K562 (cell line): ENCODE results near the gene POLR3GL. TPM values are rescaled to one million over a fixed set of nuclear protein-coding genes. Genes with fewer than 3 reads are reported as not detected.
A peak's percentile ranks its signal among the peaks of the same experiment; 100 is the strongest.

Experiments used
- ASH1L ChIP-seq: fragments of 450-650 bp; IDR thresholded peaks from 2 replicates; pipeline ENCODE4 v1.6.1; 2018; ENCODE audit warnings: borderline replicate concordance, mild to moderate bottlenecking, low read depth; ENCODE audit not compliant: partially characterized antibody
- ATF6 ChIP-seq: sonication (generic); formaldehyde crosslinking; IDR thresholded peaks from 2 replicates; pipeline ENCODE4 v1.4.0; 2020; ENCODE audit warnings: mild to moderate bottlenecking, missing genetic modification reagents
- BCL6 ChIP-seq: fragments of 250-450 bp; sonication (Bioruptor Pico); IDR thresholded peaks from 2 replicates; pipeline ENCODE4 v1.4.0; 2020
- CC2D1A ChIP-seq: fragments of 450-650 bp; IDR thresholded peaks from 2 replicates; pipeline ENCODE4 v1.6.1; 2017; ENCODE audit warnings: mild to moderate bottlenecking
- CHD2 ChIP-seq: IDR thresholded peaks from 2 replicates; pipeline ENCODE4 v1.6.1; 2011; ENCODE audit warnings: low read depth, low read length
- ELF2 ChIP-seq: fragments of 250-450 bp; sonication (Bioruptor Pico); IDR thresholded peaks from 2 replicates; pipeline ENCODE4 v1.5.0; 2021; ENCODE audit warnings: mild to moderate bottlenecking
- FOXA3 ChIP-seq, 2 experiments: fragments of 450-650 bp in 1 of 2; sonication (generic) in 1 of 2; formaldehyde crosslinking; IDR thresholded peaks in 1 of 2; conservative IDR thresholded peaks in 1 of 2; 2 replicates each; pipeline versions ENCODE4 v1.4.0 to v1.8.0; 2020 to 2022; ENCODE audit warnings: mild to moderate bottlenecking in 2 of 2, missing genetic modification reagents in 1 of 2
- HDAC1 ChIP-seq, 2 experiments: fragments of 450-650 bp; IDR thresholded peaks; 2 replicates each; pipeline ENCODE4 v1.6.1; 2016 to 2017; ENCODE audit warnings: inconsistent platforms in 1 of 2, mild to moderate bottlenecking in 1 of 2, moderate library complexity in 1 of 2
- HNRNPUL1 ChIP-seq: fragments of 200-400 bp; formaldehyde crosslinking; IDR thresholded peaks from 2 replicates; pipeline ENCODE4 v1.6.1; 2017; ENCODE audit warnings: low read length
- LCOR ChIP-seq: sonication (generic); formaldehyde crosslinking; IDR thresholded peaks from 2 replicates; pipeline ENCODE4 v1.8.0; 2022; ENCODE audit warnings: mild to moderate bottlenecking, missing genetic modification reagents
- MBD1 ChIP-seq: fragments of 250-450 bp; sonication (Bioruptor Pico); IDR thresholded peaks from 2 replicates; pipeline ENCODE4 v1.8.0; 2022; ENCODE audit warnings: inconsistent platforms
- MLX ChIP-seq, 2 experiments: fragments of 450-650 bp in 1 of 2; sonication (generic) in 1 of 2; formaldehyde crosslinking; conservative IDR thresholded peaks; 2 replicates each; pipeline versions ENCODE4 v1.4.0 to v1.8.1; 2020 to 2022; ENCODE audit warnings: mild to moderate bottlenecking in 1 of 2, missing genetic modification reagents in 1 of 2
- RCOR1 ChIP-seq, 2 experiments: IDR thresholded peaks; 2 replicates each; pipeline ENCODE4 v1.6.1; 2012; ENCODE audit warnings: low read depth in 2 of 2, low read length in 2 of 2, borderline replicate concordance in 1 of 2, improper control_type of control experiment in 1 of 2
- SMAD3 ChIP-seq: fragments of 450-650 bp; formaldehyde crosslinking; conservative IDR thresholded peaks from 2 replicates; pipeline ENCODE4 v1.4.0; 2020; ENCODE audit warnings: mild to moderate bottlenecking
- SREBF2 ChIP-seq: sonication (generic); formaldehyde crosslinking; IDR thresholded peaks from 2 replicates; pipeline ENCODE4 v1.4.0; 2020; ENCODE audit warnings: mild to moderate bottlenecking, missing genetic modification reagents
- ZNF512 ChIP-seq: IDR thresholded peaks from 2 replicates; pipeline ENCODE4 v1.6.1; 2016; ENCODE audit warnings: missing genetic modification characterization, missing compliant biosample characterization
- ZNF589 ChIP-seq: fragments of 200-800 bp; sonication (Bioruptor generic); IDR thresholded peaks from 2 replicates; pipeline ENCODE4 v1.6.1; 2016; ENCODE audit warnings: low read depth, missing genetic modification characterization, missing compliant biosample characterization
- polyA plus RNA-seq, 8 experiments: library from polyadenylated mRNA; depleted of rRNA in 4 of 8; stranded (reverse) in 5 of 8; unstranded in 3 of 8; fragments of >200 nt; fragmentation: Nextera tagmentation in 2 of 8; fragmentation: Illumina TruSeq in 1 of 8; extraction: Ambion mirVana in 2 of 8; extraction: Trizol in 1 of 8; gene quantifications; 2 replicates each; pipeline versions ENCODE4 v1.2.1 to v1.2.3, GENCODE V29; 2011 to 2014; ENCODE audit warnings: inconsistent platforms in 1 of 8, missing spikeins in 1 of 8
- total RNA-seq, 7 experiments: library from RNA; depleted of rRNA in 6 of 7; stranded (reverse); fragments of >200 nt in 6 of 7; fragmentation: Illumina TruSeq in 2 of 7; extraction: Trizol in 2 of 7; gene quantifications; 2 replicates each; pipeline versions ENCODE4 v1.2.1 to v1.2.3, GENCODE V29; 2011 to 2021; ENCODE audit warnings: low replicate concordance in 1 of 7

POLR3GL gene
- total and polyA plus RNA-seq, 9 of the 15 experiments (the other 6 are each of a cell fraction or from before 2014, with no cell fraction given): 14.6 to 48.4 (median 38.2) TPM

- TF ChIP-seq ASH1L (peak; percentile 84), SMAD3 (CRISPR knock-in tag) (no peak; the same call in 1 of the 2 replicates), SREBF2 (CRISPR knock-in tag) (0 out of 2 replicates have a peak, but pooled peaks have one; percentile 14), MLX (CRISPR knock-in tag; conservative IDR thresholded peaks at IDR 0.05) (peak; percentile 100), CHD2 (peak; percentile 59), CC2D1A (peak; percentile 77), ZNF512 (tag) (no peak), RCOR1 (IDR thresholded peaks at IDR 0.05; ENCODE audit: borderline replicate concordance in 1 of 2, low read depth in 2 of 2, low read length in 2 of 2) (peak in 1 of 2 experiments; percentile 75; a peak in 3 of 4 replicates), BCL6 (CRISPR knock-in tag) (no peak), ELF2 (CRISPR knock-in tag) (peak; percentile 17), LCOR (CRISPR knock-in tag) (peak; percentile 88; the same call in 1 of the 2 replicates), ZNF589 (CRISPR knock-in tag) (peak; percentile 45; the same call in 1 of the 2 replicates), HNRNPUL1 (0 out of 2 replicates have a peak, but pooled peaks have one; percentile 38), FOXA3 (CRISPR knock-in tag; conservative IDR thresholded peaks at IDR 0.05 in 1 of 2, IDR thresholded peaks at IDR 0.05 in 1 of 2) (no peak; a peak in 1 of 4 replicates), ATF6 (CRISPR knock-in tag) (0 out of 2 replicates have a peak, but pooled peaks have one; percentile 70), MBD1 (CRISPR knock-in tag) (no peak), HDAC1 (IDR thresholded peaks at IDR 0.05) (0 out of 4 replicates have a peak, but pooled peaks of 1 of the 2 experiments have one; percentile 37)
Observed at GRCh38 chr1:145978854-145979745, 14.6 kb downstream of the POLR3GL start (continued).
